AG04450 (cell line): Measurements from ENCODE around the gene AMMECR1. TPM values are rescaled to one million over a fixed set of nuclear protein-coding genes. Genes with fewer than 3 reads are reported as not detected.
"Not testable (repeated sequence)": the region's sequence is repeated elsewhere in the genome, so short reads cannot be mapped to it uniquely, and the experiment has no call there.

Experiments used
- CTCF ChIA-PET: fragments of 300-600, 350-600 bp; formaldehyde crosslinking; extraction: SDS; loops from one replicate; lab custom pipeline; 2022; ENCODE audit warnings: antibody characterized with exemption, inconsistent platforms; lab: Charles Lee
- POLR2A ChIA-PET: fragments of 350-600 bp; formaldehyde crosslinking; extraction: SDS; loops from one replicate; lab custom pipeline; 2021; ENCODE audit warnings: antibody characterized with exemption, inconsistent platforms; lab: Yijun Ruan, JAX
- DNase-seq: peaks from one replicate; pipeline ENCODE4 v3.0.0-alpha.2; 2011; ENCODE audit warnings: low read depth, low spot score
- H3K27ac ChIP-seq: one replicate; pipeline ENCODE4 v1.5.1; 2012; ENCODE audit warnings: low read depth, low read length, control low read depth
- H3K27me3 ChIP-seq: one replicate; pipeline ENCODE4 v1.6.0; 2012; ENCODE audit warnings: low read length; ENCODE audit not compliant: control insufficient read depth, insufficient read depth
- H3K4me3 ChIP-seq: 2 replicates; pipeline ENCODE4 v1.5.1; 2011; ENCODE audit warnings: mild to moderate bottlenecking, low read depth, low read length, control low read depth
- H3K9me3 ChIP-seq: 2 replicates; pipeline ENCODE4 v1.5.1; 2012; ENCODE audit warnings: low read length; ENCODE audit not compliant: control insufficient read depth, insufficient read depth
- polyA plus RNA-seq: library from polyadenylated mRNA; depleted of rRNA; stranded (reverse); fragments of >200 nt; gene quantifications from 2 replicates; pipeline ENCODE4 v1.2.3, GENCODE V29; 2011
- TF ChIP-seq, protein P1 (sequence below): IDR thresholded peaks from 2 replicates; pipeline ENCODE4 v1.5.1; 2011; ENCODE audit warnings: low read depth, low read length, control low read depth, inconsistent platforms

The AMMECR1 gene
- polyA plus RNA-seq, 1 experiment, result 13.0 TPM

DNA sequence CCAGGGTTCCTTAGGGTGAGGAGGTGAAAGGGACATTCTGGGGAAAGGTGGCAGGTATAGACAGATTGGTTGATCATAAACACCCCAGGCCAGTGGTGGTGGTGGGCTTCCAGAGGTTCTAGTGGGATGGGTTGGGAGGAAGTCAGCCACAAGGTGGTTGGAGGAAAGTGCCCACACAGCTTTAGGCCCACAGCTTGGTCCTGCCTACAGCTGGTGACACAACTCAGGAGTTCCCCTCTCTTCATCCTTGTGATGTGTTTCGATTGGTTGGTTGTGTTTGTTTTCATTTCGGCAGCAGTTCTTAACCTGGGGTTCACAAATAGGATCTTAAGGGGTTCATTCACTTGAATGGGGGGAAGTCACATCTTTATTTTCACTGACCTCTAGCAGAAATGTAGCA is 158.0 kb downstream of the AMMECR1 start:
- ChIA-PET CTCF (interaction anchor here (1.0 to 15.3 kb wide), 9 partner anchors 8 to 254 kb away, joined by 3 to 464 read pairs (median 4); partner anchors contain the start of gene AMMECR1), POLR2A (interaction anchor here (1.1 to 1.2 kb wide), 2 partner anchors 51 to 259 kb away, joined by 3 to 8 read pairs; no protein-coding TSS in a partner anchor)
- DNase-seq, result no peak
- H3K27me3 ChIP-seq, result no peaks in the 10 kb centered on the region
- no peak overlapping the region for H3K27ac ChIP-seq
- no peak overlapping the region for H3K4me3 ChIP-seq
- TF ChIP-seq, protein P1, sequence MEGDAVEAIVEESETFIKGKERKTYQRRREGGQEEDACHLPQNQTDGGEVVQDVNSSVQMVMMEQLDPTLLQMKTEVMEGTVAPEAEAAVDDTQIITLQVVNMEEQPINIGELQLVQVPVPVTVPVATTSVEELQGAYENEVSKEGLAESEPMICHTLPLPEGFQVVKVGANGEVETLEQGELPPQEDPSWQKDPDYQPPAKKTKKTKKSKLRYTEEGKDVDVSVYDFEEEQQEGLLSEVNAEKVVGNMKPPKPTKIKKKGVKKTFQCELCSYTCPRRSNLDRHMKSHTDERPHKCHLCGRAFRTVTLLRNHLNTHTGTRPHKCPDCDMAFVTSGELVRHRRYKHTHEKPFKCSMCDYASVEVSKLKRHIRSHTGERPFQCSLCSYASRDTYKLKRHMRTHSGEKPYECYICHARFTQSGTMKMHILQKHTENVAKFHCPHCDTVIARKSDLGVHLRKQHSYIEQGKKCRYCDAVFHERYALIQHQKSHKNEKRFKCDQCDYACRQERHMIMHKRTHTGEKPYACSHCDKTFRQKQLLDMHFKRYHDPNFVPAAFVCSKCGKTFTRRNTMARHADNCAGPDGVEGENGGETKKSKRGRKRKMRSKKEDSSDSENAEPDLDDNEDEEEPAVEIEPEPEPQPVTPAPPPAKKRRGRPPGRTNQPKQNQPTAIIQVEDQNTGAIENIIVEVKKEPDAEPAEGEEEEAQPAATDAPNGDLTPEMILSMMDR, result no peak
- H3K9me3 ChIP-seq, result no peaks in the 10 kb centered on the region

DNA sequence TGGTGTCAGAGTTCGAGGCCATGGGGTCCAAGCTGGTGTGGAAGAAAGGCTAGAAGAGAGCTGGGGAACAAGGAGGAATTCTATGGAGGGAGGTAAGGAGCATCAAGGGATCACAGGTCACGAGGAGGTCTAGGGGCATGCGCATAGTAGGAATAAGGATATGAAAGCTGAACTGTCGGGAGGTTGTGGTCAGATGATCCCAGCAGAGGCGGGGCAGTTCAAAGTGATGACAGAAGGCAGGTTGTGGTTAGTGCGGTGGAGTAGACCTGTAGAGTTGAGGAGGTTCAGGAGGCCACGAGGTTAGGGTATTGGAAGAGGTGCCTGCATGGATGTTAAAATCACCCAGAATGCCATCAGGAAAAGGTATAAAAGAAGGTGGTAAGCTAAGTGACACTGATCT is 158.7 kb downstream of the AMMECR1 start:
- ChIA-PET POLR2A (no interaction called here), CTCF (interaction anchor here (3.9 to 15.3 kb wide), 2 partner anchors 12 to 255 kb away, joined by 19 to 464 read pairs; no protein-coding TSS in a partner anchor)
- H3K4me3 ChIP-seq, result no peak overlapping the region
- H3K27me3 ChIP-seq, result no peaks in the 10 kb centered on the region
- no peak overlapping the region for H3K27ac ChIP-seq
- TF ChIP-seq, protein P1, result no peak
- DNase-seq, result no peak
- H3K9me3 ChIP-seq, result no peaks in the 10 kb centered on the region

DNA sequence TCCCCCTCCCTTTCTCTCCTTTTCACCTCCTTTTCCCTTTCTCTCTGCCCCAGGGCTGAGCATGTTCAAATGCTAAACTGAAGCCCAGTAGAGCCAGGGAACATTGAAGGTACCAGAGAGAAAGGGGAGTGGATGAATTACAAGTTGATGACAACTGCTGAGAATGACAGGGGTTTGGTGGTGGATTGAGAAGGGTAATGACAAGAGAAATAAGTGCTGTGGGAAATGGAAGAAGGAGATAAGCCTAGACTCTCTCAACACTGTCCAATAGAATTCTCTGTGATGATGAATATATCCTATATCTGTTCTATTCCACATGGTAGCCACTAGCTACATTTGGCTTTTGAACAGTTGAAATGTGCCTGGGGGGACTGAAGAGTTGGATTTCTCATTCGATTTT is 160.4 kb downstream of the AMMECR1 start:
- Histone ChIP-seq H3K4me3 (no peak overlapping the region), H3K27me3 (no peaks in the 10 kb centered on the region), H3K9me3 (no peaks in the 10 kb centered on the region), H3K27ac (no peak overlapping the region)
- CTCF ChIA-PET, result interaction anchor here (1.1 to 15.3 kb wide), 8 partner anchors 8 to 292 kb away, joined by 3 to 464 read pairs (median 6); no protein-coding TSS in a partner anchor
- DNase-seq, result no peak
- TF ChIP-seq, protein P1, result no peak
- POLR2A ChIA-PET, result no interaction called here

DNA sequence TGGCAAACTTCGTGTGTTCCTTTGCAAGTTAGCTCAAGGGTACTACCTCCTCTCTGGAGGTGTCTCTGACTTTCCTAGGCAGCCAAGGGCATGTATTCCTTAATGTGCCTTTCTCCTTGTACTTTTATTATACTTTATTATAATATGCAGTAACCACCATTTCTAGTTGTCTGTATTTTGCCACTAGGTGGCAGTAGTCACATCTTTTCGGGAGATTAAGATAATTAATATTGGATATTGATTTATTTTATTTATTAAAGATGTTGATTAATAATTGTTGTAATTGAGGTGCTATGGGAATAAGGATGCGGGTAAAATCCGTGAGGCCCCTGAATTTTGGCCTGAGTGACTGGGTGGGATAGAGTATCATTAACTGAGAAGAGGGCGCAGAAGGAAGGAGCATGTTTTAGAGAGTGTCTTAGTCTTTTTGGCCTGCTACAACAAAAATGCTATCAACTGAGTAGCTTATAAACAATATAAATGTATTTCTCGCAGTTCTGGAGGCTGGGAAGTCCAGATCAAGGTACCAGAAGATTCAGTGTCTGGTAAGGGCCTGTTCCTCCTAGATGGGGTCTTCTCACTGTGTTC is 161.6 kb downstream of the AMMECR1 start:
- TF ChIP-seq, protein P1, result peak; percentile 46
- POLR2A ChIA-PET, result no interaction called here
- no peak for DNase-seq
- Histone ChIP-seq H3K27ac (no peak overlapping the region), H3K4me3 (no peak overlapping the region), H3K9me3 (no peaks in the 10 kb centered on the region), H3K27me3 (no peaks in the 10 kb centered on the region)
- CTCF ChIA-PET, result interaction anchor here (0.6 to 15.3 kb wide), 28 partner anchors 9 to 293 kb away, joined by 3 to 464 read pairs (median 4); partner anchors contain the start of gene RTL9

DNA sequence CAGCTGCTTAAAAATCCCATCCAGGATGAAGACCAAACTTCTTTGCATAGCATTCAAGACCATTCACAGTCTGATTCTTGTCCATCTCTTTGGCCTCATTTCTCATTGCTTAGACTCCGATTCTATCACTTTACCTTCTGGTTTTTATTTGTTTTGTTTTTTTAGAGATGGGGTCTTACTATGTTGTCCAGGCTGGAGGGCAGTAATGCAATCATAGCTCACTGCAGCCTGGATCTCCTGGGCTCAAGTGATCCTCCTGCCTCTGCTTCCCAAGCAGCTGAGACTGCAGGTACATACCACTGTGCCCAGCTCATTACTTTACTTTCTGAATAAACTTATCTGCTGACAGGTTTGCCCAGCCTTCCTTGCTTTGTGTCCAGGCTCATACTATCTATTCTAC is 162.1 kb downstream of the AMMECR1 start:
- DNase-seq, result no peak
- no peaks in the 10 kb centered on the region for H3K27me3 ChIP-seq
- TF ChIP-seq, protein P1, result no peak
- POLR2A ChIA-PET, result no interaction called here
- no peaks in the 10 kb centered on the region for H3K9me3 ChIP-seq
- no peak overlapping the region for H3K27ac ChIP-seq
- H3K4me3 ChIP-seq, result no peak overlapping the region
- CTCF ChIA-PET, result interaction anchor here (0.6 to 15.3 kb wide), 25 partner anchors 9 to 258 kb away, joined by 3 to 464 read pairs (median 4); partner anchors contain the start of gene RTL9

DNA sequence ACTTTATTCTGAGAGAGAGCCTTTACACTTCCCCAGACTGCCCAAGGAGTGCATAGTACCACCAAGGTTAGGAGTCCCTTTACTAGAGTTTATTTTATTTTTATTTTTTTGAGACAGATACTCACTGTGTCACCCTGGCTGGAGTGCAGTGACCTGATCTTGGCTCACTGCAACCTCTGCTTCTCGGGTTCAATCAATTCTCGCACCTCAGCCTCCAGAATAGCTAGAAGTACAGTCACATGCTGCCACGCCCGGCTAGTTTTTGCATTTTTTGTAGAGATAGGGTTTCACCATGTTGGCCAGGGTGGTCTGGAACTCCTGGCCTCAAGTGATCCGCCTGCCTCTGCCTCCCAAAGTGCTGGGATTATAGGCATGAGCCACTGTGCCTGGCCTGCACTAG is 163.6 kb downstream of the AMMECR1 start:
- H3K27ac ChIP-seq, POLR2A ChIA-PET, H3K9me3 ChIP-seq, DNase-seq, H3K27me3 ChIP-seq, H3K4me3 ChIP-seq: not testable (repeated sequence)
- CTCF ChIA-PET, result interaction anchor here (15.3 kb wide), 1 partner anchor 259 kb away, joined by 464 read pairs; no protein-coding TSS in a partner anchor
